GM21528 (cell line): ENCODE data around the gene LTB4R.

ENCODE experiments used
- ATAC-seq: cut with Tn5 transposase; IDR thresholded peaks from one replicate; pipeline ENCODE4 v1.9.1; 2021; ENCODE audit warnings: mild to moderate bottlenecking, moderate library complexity; ENCODE audit not compliant: unreplicated experiment, low FRiP score

Gene LTB4R

GRCh38 chr14:24277606-24278321, 33.5 kb upstream of the LTB4R start:
- no peak for ATAC-seq

GRCh38 chr14:24278424-24278823, 32.9 kb upstream of the LTB4R start:
- ATAC-seq: no peak

- ATAC-seq: peak; percentile 49
Observed at GRCh38 chr14:24279301-24280186, 31.8 kb upstream of the LTB4R start.

GRCh38 chr14:24280797-24281460, 30.4 kb upstream of the LTB4R start:
- ATAC-seq: no peak

- no peak for ATAC-seq
Observed at GRCh38 chr14:24281636-24282035, 29.7 kb upstream of the LTB4R start.

- no peak for ATAC-seq
Observed at GRCh38 chr14:24282736-24283135, 28.6 kb upstream of the LTB4R start.

- ATAC-seq: no peak
Observed at GRCh38 chr14:24283796-24284460, 27.4 kb upstream of the LTB4R start.

- ATAC-seq: no peak
Observed at GRCh38 chr14:24284501-24285035, 26.7 kb upstream of the LTB4R start.

GRCh38 chr14:24285351-24285750, 26.0 kb upstream of the LTB4R start:
- ATAC-seq: no peak

GRCh38 chr14:24286996-24287395, 24.3 kb upstream of the LTB4R start:
- no peak for ATAC-seq

GRCh38 chr14:24289649-24290280, 21.5 kb upstream of the LTB4R start:
- no peak for ATAC-seq

- ATAC-seq: no peak
Observed at GRCh38 chr14:24290746-24291145, 20.6 kb upstream of the LTB4R start.

GRCh38 chr14:24291446-24292117, 19.7 kb upstream of the LTB4R start:
- ATAC-seq: no peak

GRCh38 chr14:24292118-24292807, 19.0 kb upstream of the LTB4R start:
- no peak for ATAC-seq

- ATAC-seq: no peak
Observed at GRCh38 chr14:24293525-24293924, 17.8 kb upstream of the LTB4R start.

- ATAC-seq: peak; percentile 46
Observed at GRCh38 chr14:24296341-24297157, 14.8 kb upstream of the LTB4R start.

GRCh38 chr14:24297190-24297964, 13.9 kb upstream of the LTB4R start:
- peak; percentile 5 for ATAC-seq
